HK-2 (cell line): ENCODE results near the gene G0S2.
"Not testable (repeated sequence)": the region's sequence is repeated elsewhere in the genome, so short reads cannot be mapped to it uniquely, and the experiment has no call there.

ENCODE experiments used
- DNase-seq: peaks from one replicate; pipeline ENCODE4 v3.0.0-alpha.2; 2018; ENCODE audit not compliant: unreplicated experiment

The G0S2 gene

DNA sequence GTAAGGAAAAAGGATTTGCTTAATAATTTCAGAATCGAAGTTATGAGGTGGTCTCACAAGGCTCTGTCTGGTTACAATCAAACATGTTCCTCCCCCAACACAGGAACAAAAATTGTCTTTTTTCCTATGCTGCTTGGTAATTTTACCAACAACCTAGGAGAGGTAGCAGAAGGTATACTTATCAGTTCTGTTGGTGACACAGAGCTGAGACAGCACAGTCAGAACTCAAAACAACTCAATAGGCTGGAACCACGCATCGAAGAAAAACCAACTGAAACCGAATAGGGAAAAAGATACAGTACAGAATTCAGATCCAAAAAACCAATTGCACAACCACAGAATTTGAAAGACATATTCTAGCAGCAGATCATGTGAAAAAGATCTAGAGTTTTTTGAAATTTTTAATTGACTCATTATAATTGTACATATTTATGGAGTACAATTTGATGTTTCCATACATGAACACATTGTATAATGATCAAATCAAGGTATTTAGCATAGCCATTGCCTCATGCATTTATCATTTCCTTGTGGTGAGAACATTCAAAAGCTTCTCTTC is 3.8 kb downstream of the G0S2 start:
- DNase-seq, result no peak

DNA sequence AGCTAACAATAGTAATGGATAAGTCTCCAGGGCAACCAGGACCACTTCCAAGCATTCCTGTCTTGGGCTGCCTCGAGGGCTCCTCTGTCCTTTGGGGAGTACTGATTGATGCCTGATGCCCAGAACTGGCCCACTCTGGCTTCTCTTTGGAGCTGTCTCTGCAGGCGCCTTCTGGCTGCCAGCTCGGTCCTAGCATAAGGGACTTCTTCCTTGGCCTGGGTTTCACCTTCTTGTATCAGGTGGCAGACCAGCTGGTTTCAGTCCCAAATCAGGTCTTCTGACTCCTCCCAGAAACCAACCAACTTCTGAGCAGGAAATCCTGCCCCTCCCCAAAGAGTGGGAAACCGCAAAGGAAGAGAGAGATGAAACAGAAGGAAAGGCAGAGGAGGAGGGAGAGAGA is 10.6 kb downstream of the G0S2 start:
- DNase-seq, result no peak

DNA sequence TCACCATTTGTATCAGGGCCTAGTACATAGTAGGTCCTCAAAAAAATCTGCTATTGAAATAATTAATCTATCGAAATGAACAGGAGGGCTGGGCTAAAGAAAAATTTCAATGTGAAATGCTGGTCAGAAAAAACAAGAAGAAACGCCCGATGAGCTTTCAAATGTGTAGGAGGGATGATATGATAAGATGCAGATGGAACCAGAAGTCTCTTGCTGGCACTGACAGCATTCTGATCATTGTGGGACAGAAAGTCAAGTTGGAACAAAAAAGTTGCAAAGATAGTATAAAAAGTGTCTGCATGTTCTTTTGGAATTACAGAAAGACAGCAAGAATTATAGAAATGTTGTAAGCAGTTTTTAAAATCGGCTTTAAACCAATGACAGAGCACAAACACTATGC is 11.1 kb downstream of the G0S2 start:
- no peak for DNase-seq

DNA sequence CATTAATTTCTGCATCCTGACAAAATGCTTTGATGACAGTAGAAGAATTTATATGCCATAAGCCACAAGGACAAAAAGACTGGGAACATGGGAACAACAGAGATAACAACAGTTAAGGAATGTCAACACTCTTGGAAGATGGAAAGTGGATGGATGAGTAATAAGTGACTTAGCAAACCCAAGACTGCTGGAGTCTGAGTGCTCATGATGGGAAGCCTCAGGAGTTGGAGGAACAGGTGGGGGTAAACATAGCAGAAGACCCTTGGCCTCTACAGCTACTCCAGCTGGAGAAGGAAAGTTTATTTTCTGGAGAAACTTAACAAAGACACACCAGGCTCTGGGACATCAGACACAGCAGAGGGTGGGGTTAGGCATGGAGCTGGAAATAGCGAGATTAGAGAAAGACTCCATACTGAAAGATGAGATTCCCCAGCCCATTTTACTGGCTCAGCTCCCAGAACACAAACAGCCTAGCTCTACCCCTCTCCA is 13.6 kb downstream of the G0S2 start:
- no peak for DNase-seq

- no peak for DNase-seq
Measured at GRCh38 chr1:209689477-209689876, 14.3 kb downstream of the G0S2 start.

GRCh38 chr1:209691237-209691636 is 16.0 kb downstream of the G0S2 start:
- no peak for DNase-seq

- no peak for DNase-seq
Measured at GRCh38 chr1:209692296-209692695, 17.1 kb downstream of the G0S2 start.

DNA sequence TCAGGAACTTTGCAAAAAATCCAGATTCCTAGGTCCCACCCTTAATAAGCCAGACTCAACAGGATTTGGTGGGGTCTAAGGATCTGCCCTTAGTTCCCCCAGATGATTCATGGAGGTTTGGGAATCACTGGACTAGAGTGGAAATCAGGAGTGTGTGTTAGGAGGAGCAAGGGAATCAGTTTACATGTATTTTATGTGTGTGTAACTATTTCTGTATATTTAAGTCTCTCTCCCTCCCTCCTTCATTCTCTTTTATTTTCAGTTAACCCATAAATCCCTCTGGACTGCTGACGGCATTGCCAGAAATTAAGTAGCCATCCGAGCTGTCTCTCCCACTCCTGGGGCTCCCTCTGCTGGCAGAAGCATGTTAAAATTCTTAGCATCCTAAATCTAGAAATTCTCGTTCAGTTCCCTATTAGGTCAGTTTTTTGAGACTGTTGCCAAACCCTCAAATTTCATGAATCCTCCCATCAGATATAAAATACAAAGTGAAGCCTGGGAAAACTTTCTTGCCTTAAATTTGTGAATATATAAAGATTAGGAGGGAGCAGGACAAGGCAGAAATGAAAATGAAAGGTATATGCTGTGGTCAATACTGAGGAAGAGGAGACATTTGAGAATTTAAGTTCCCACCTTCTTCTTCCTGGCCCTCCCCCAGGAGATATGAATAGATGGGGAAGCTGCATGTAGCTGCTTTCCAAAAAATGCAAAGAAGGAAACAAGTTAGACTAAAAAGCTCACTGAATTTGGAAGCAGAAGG is 17.7 kb downstream of the G0S2 start:
- DNase-seq, result peak; percentile 72

GRCh38 chr1:209696673-209697072 is 21.5 kb downstream of the G0S2 start:
- DNase-seq, result no peak

DNA sequence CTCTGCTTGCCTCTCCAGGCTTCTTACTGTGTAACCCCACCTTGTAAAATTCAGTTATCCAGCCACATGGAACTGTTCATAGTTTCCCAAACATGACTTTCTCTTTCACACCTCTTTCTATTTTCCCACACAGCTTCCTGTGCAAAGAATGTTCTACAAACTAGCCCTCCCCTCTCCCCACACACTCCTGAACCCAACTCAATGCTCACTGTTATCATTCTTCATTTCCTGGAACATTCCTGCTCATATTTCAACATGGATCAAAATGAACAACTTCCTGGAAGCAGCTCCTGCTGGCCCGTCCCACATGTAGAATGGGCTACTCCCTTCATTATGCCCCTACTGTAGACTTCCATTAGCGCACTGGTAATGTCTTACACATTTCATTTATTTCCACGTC is 21.9 kb downstream of the G0S2 start:
- no peak for DNase-seq

GRCh38 chr1:209700686-209701085 is 25.5 kb downstream of the G0S2 start:
- not testable (repeated sequence) for DNase-seq

DNA sequence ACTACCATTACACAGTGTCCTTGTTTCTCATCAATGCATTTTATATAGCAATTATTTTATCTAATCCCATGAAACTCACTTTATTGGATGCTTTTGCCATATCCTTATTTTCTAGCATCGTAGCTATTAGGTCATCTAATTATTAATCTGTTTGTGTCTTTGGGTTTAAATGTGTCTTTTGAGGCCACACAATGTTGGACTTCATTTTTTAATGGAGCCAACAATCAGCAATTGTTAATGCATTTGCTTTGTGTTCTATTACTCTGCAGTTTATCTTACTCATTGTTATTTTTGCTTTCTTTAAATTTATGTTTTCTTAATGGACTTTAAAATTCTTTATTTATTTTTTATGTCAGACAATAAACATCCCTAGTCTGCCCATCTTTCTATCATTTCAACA is 27.6 kb downstream of the G0S2 start:
- no peak for DNase-seq

DNA sequence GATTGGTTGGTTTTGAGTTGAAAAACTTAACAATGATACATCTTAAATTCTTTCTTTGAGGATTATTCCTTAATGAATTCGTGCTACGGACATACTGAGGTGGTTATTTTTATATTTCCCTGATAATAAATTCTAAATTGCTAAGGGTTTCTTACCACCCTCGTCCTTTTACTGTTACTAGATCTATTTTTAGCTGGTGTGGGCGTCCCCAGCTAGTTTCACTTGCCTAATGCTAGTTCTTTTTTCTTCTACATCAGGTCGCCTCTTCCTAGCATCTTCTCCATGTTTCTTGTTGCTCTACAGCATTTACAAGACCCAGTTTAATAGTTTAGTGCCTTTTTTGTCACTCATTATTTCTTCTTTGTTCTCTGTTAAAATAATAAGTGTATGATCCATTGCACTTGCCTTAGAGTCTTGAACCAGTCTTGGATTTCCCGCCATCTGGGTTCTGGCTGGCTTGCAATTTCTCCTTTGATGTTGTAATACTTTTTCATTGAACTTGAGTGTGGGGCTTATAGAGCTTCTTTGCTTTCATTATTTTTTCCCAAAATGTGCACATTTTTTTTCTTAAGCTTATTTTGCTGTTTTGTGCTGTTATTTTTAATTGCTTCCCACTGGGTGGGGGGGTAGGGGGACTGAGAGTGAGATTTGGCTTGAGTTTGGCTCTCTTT is 28.8 kb downstream of the G0S2 start:
- no peak for DNase-seq

GRCh38 chr1:209704584-209704983 is 29.4 kb downstream of the G0S2 start, which contains the start of gene HSD11B1:
Gene HSD11B1, plus strand, starts transcription at chr1:209704846. Its CDS starts 97 bp downstream, at chr1:209704943.
- DNase-seq, result no peak

DNA sequence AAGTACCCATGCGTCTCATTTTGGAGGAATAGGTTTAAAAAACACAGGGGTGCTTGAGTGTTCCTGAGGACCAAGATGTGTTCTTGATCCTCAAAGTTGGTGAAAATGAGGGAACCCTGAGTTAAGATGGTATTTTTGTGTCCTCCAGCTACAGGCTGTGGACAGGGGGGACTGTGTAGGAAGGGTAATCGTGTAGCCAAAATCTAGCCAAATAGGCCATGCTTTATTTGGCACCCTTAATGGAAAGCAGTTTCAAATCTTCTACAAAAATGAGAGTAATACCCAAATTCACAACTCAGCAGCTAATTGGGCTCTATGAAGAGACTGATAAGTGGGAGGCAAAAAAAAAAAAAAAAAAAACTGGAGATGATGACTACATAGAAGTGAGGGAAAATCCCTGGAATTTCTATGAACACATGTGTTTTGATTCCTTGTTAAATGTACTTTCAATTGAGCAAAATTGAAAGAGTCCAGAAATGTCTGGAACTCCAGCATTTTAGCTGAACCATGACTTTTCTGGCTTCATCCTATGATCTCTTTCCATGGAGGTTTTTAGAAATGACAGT is 29.9 kb downstream of the G0S2 start:
- DNase-seq, result no peak

DNA sequence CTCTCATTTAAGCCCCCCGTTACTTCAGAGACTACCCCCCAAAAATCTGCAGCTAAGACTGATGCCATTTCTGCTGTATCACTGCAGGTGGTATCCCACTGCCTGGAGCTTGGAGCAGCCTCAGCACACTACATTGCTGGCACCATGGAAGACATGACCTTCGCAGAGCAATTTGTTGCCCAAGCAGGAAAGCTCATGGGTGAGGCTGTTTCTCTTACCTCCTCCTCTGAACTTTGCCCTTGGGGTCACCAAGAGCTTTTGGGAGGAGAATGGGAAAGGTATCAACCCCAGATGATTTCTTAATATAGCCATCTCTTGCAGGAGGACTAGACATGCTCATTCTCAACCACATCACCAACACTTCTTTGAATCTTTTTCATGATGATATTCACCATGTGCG is 31.4 kb downstream of the G0S2 start:
- no peak for DNase-seq

DNA sequence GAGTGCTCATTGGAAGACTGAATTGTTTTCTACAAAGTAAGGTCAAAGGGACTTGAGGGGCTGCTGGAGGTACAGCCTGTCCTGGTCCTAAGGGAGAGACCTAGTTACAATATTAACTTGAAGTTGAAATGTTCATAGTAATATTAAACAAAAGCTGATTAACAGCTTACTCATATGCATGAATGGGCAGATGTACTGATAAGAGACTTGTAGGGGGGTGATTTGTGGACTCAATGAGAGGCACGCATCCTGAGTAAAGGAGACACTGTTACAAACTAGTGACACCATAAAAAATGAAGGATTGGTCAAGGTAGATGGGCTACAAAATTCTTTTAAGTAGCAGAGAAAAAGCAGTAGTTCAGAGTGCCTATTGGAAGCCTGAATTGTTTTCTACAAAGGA is 32.1 kb downstream of the G0S2 start:
- no peak for DNase-seq

DNA sequence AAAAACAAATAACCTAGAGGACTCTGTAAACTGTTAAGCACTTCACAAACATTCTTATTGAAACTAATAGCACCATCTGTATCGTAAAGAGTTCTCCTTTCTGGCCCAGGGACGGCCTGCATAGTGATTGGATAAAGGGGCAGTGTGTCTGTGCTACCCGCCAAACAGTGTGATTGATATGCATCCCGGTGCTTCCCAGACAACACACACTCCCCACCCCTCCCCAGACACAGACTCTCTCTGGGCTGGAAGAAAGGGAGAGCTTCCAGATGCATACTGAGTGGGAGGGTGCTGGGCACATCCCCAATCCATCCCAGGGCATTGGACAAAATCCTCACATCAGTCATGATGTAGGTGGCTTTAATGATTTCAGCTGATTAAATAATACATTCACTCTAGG is 33.1 kb downstream of the G0S2 start:
- DNase-seq, result no peak

GRCh38 chr1:209710093-209710492 is 34.9 kb downstream of the G0S2 start:
- no peak for DNase-seq

DNA sequence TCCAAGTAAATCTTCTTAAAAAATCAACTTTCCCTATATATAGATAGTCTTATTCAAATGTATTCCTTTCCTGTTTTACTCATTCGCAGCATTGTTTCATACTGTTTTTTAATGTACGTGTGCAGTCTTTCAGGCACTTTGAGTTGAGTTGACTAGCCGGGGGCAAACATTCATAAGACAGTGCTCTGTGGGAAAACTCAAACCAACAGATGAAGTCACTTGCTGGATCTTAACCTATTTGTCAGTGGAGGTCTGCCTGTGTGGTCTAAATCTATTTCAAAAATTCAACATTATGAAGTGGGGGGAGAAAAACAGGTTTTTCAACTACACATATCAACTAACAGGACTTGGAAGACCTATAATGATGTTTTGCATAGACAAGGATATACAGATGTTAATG is 35.6 kb downstream of the G0S2 start:
- DNase-seq, result no peak

GRCh38 chr1:209714338-209714737 is 39.1 kb downstream of the G0S2 start:
- no peak for DNase-seq

GRCh38 chr1:209715314-209715713 is 40.1 kb downstream of the G0S2 start:
- DNase-seq, result no peak

GRCh38 chr1:209717818-209718217 is 42.6 kb downstream of the G0S2 start:
- DNase-seq, result no peak
